Effector memory CD4-positive, alpha-beta T cell (primary cell): ENCODE results near the gene EVI2B.
A peak's percentile ranks its signal among the peaks of the same experiment; 100 is the strongest.
"Not testable (repeated sequence)": the region's sequence is repeated elsewhere in the genome, so short reads cannot be mapped to it uniquely, and the experiment has no call there.

Experiments used
- DNase-seq, 3 donors: peaks; one replicate each; pipeline ENCODE4 v3.0.0-alpha.2; 2020
- H3K27ac ChIP-seq: 2 replicates; pipeline ENCODE4 v1.7.0; 2013; ENCODE audit warnings: mild to moderate bottlenecking, low read length, moderate library complexity; ENCODE audit not compliant: insufficient read depth, poor library complexity, severe bottlenecking
- H3K27me3 ChIP-seq: replicated peaks from 2 replicates; pipeline ENCODE4 v1.7.0; 2013; ENCODE audit warnings: mild to moderate bottlenecking, low read length; ENCODE audit not compliant: insufficient read depth, control insufficient read depth, poor library complexity, severe bottlenecking
- H3K36me3 ChIP-seq: 2 replicates; pipeline ENCODE4 v1.7.0; 2013; ENCODE audit warnings: mild to moderate bottlenecking, low read length, moderate library complexity; ENCODE audit not compliant: control insufficient read depth, insufficient read depth
- H3K4me1 ChIP-seq: 2 replicates; pipeline ENCODE4 v1.7.0; 2013; ENCODE audit warnings: low read length, mild to moderate bottlenecking; ENCODE audit not compliant: control insufficient read depth, insufficient read depth, poor library complexity, severe bottlenecking
- H3K4me3 ChIP-seq: 2 replicates; pipeline ENCODE4 v1.7.0; 2013; ENCODE audit warnings: low read length, low read depth, mild to moderate bottlenecking; ENCODE audit not compliant: insufficient read depth, poor library complexity, severe bottlenecking
- H3K9me3 ChIP-seq: 2 replicates; pipeline ENCODE4 v1.7.0; 2013; ENCODE audit warnings: mild to moderate bottlenecking, low read length, moderate library complexity; ENCODE audit not compliant: control insufficient read depth

The EVI2B gene

GRCh38 chr17:31327534-31328159, 13.8 kb upstream of the EVI2B start:
- H3K27ac ChIP-seq = no peak overlapping the region
- no peaks in the 10 kb centered on the region for H3K36me3 ChIP-seq
- no peak overlapping the region for H3K4me3 ChIP-seq
- H3K27me3 ChIP-seq = no peaks in the 10 kb centered on the region
- no peaks in the 10 kb centered on the region for H3K9me3 ChIP-seq
- no peak for DNase-seq
- H3K4me1 ChIP-seq = no peaks in the 10 kb centered on the region

- DNase-seq = no peak
- Histone ChIP-seq H3K27me3 (no peaks in the 10 kb centered on the region), H3K4me1 (no peaks in the 10 kb centered on the region), H3K36me3 (peaks cover 3% of the 10 kb centered on the region), H3K4me3 (no peak overlapping the region), H3K27ac (no peak overlapping the region), H3K9me3 (no peaks in the 10 kb centered on the region)
Measured at GRCh38 chr17:31323551-31323950, 9.7 kb upstream of the EVI2B start.

GRCh38 chr17:31321966-31322365, 8.1 kb upstream of the EVI2B start:
- peak in 2 of 3 donors; percentile 6 to 21 for DNase-seq
- Histone ChIP-seq H3K9me3 (no peaks in the 10 kb centered on the region), H3K27ac (peak overlapping the region; percentile 57), H3K36me3 (peaks cover 3% of the 10 kb centered on the region), H3K4me3 (peak overlapping the region; percentile 1), H3K4me1 (peaks cover 11% of the 10 kb centered on the region), H3K27me3 (no peaks in the 10 kb centered on the region)

GRCh38 chr17:31321481-31321880, 7.6 kb upstream of the EVI2B start, which contains the start of gene EVI2A:
EVI2A (minus strand) TSS chr17:31321622; CDS start chr17:31319013, 2,609 bp downstream.
- H3K4me1 ChIP-seq = peaks cover 14% of the 10 kb centered on the region
- H3K27ac ChIP-seq = peak within 1 kb of the TSS; percentile 89
- H3K27me3 ChIP-seq = no peaks in the 10 kb centered on the region
- DNase-seq = peak; percentile 63 to 76 (median 72)
- H3K36me3 ChIP-seq = peaks cover 3% of the 10 kb centered on the region
- H3K9me3 ChIP-seq = no peaks in the 10 kb centered on the region
- peak within 1 kb of the TSS; percentile 72 for H3K4me3 ChIP-seq

- H3K4me1 ChIP-seq = peaks cover 21% of the 10 kb centered on the region
- DNase-seq = no peak
- peak overlapping the region; percentile 89 for H3K27ac ChIP-seq
- no peaks in the 10 kb centered on the region for H3K9me3 ChIP-seq
- H3K4me3 ChIP-seq = peak overlapping the region; percentile 72
- no peaks in the 10 kb centered on the region for H3K27me3 ChIP-seq
- peaks cover 3% of the 10 kb centered on the region for H3K36me3 ChIP-seq
Measured at GRCh38 chr17:31320791-31321190, 6.9 kb upstream of the EVI2B start.

GRCh38 chr17:31320241-31320640, 6.4 kb upstream of the EVI2B start:
- H3K9me3 ChIP-seq = no peaks in the 10 kb centered on the region
- peaks cover 26% of the 10 kb centered on the region for H3K4me1 ChIP-seq
- H3K36me3 ChIP-seq = peaks cover 3% of the 10 kb centered on the region
- H3K27me3 ChIP-seq = no peaks in the 10 kb centered on the region
- H3K4me3 ChIP-seq = peak overlapping the region; percentile 72
- DNase-seq = no peak
- H3K27ac ChIP-seq = peak overlapping the region; percentile 89

- Histone ChIP-seq H3K4me1 (peaks cover 34% of the 10 kb centered on the region), H3K27ac (peak overlapping the region; percentile 89), H3K4me3 (peak overlapping the region; percentile 72), H3K27me3 (no peaks in the 10 kb centered on the region), H3K9me3 (no peaks in the 10 kb centered on the region), H3K36me3 (peaks cover 3% of the 10 kb centered on the region)
- DNase-seq = no peak
Measured at GRCh38 chr17:31318851-31319661, 5.2 kb upstream of the EVI2B start.

- peaks cover 3% of the 10 kb centered on the region for H3K36me3 ChIP-seq
- no peaks in the 10 kb centered on the region for H3K27me3 ChIP-seq
- no peaks in the 10 kb centered on the region for H3K9me3 ChIP-seq
- peak overlapping the region; percentile 89 for H3K27ac ChIP-seq
- peak; percentile 19 to 66 (median 27) for DNase-seq
- peaks cover 34% of the 10 kb centered on the region for H3K4me1 ChIP-seq
- H3K4me3 ChIP-seq = peak overlapping the region; percentile 72
Measured at GRCh38 chr17:31318298-31318801, 4.5 kb upstream of the EVI2B start.

GRCh38 chr17:31314782-31315100, 887 bp upstream of the EVI2B start:
- no peaks in the 10 kb centered on the region for H3K27me3 ChIP-seq
- H3K27ac ChIP-seq = peak overlapping the region; percentile 88
- no peak overlapping the region for H3K4me3 ChIP-seq
- H3K36me3 ChIP-seq = peaks cover 3% of the 10 kb centered on the region
- no peaks in the 10 kb centered on the region for H3K9me3 ChIP-seq
- no peak for DNase-seq
- H3K4me1 ChIP-seq = peaks cover 40% of the 10 kb centered on the region

- H3K9me3 ChIP-seq, H3K27me3 ChIP-seq, H3K36me3 ChIP-seq: not testable (repeated sequence)
- peak in 1 of 3 donors; percentile 16 for DNase-seq
- Histone ChIP-seq H3K27ac (peak overlapping the region; percentile 88), H3K4me3 (peak overlapping the region; percentile 60), H3K4me1 (peaks cover 56% of the 10 kb centered on the region)
Measured at GRCh38 chr17:31312223-31312622, 1.6 kb downstream of the EVI2B start.
